Body of pancreas (tissue), 4 donors: ENCODE results near the gene COG3.

Experiments
- CTCF ChIP-seq, 7 experiments: fragments of 450-650 bp in 4 of 7; fragments of 200-600 bp in 3 of 7; sonication (generic) in 3 of 7; IDR thresholded peaks; one replicate each; pipeline ENCODE4 v1.5.1; 2016 to 2019; ENCODE audit warnings: antibody characterized with exemption in 7 of 7
- POLR2A ChIP-seq, 3 donors: fragments of 450-650 bp; IDR thresholded peaks; one replicate each; pipeline ENCODE4 v1.6.1; 2016; ENCODE audit warnings: antibody characterized with exemption in 3 of 3, mild to moderate bottlenecking in 2 of 3

- TF ChIP-seq CTCF (IDR thresholded peaks at IDR 0.05) (no peak), POLR2A (IDR thresholded peaks at IDR 0.05) (no peak)
Observed at GRCh38 chr13:45481688-45482087, 16.9 kb downstream of the COG3 start.
